OCI-LY7 (cell line): ENCODE results near the gene APPL1. TPM values are rescaled to one million over a fixed set of nuclear protein-coding genes. Genes with fewer than 3 reads are reported as not detected.

Source experiments
- BruUV-seq: library from RNA; stranded (reverse); fragments of 400-500 nt; replicated peaks from 2 replicates; lab custom pipeline; 2021; lab: Mats Ljungman, UMichigan
- CTCF ChIA-PET: fragments of 300-600 bp; sonication (Branson Sonifier 250); formaldehyde crosslinking; loops from one replicate; lab custom pipeline; 2022; ENCODE audit warnings: antibody characterized with exemption; ENCODE audit not compliant: unreplicated experiment; lab: Charles Lee
- POLR2A ChIA-PET: fragments of 300-600 bp; sonication (Branson Sonifier 250); formaldehyde crosslinking; loops from one replicate; lab custom pipeline; 2022; ENCODE audit warnings: antibody characterized with exemption; lab: Charles Lee
- DNase-seq: peaks from one replicate; pipeline ENCODE4 v3.0.0-alpha.2; 2015; ENCODE audit warnings: low spot score
- H2AFZ ChIP-seq: fragments of 200-600 bp; sonication (generic), shearing (Covaris generic); 2 replicates; pipeline ENCODE4 v1.6.1; 2014; ENCODE audit warnings: mild to moderate bottlenecking, antibody characterized with exemption, low read length, moderate library complexity
- H3K27ac ChIP-seq: fragments of 200-600 bp; sonication (generic); 2 replicates; pipeline ENCODE4 v1.5.1; 2014; ENCODE audit warnings: mixed run types, low read depth, mild to moderate bottlenecking, moderate library complexity, low read length, inconsistent platforms; ENCODE audit not compliant: poor library complexity, severe bottlenecking
- H3K36me3 ChIP-seq: fragments of 200-600 bp; sonication (generic); 2 replicates; pipeline ENCODE4 v1.6.1; 2014; ENCODE audit warnings: mild to moderate bottlenecking, antibody characterized with exemption, low read length, moderate library complexity, mixed read lengths; ENCODE audit not compliant: insufficient read depth
- H3K4me1 ChIP-seq: fragments of 200-600 bp; sonication (generic); 2 replicates; pipeline ENCODE4 v1.5.1; 2014; ENCODE audit warnings: mild to moderate bottlenecking, low read length; ENCODE audit not compliant: insufficient read depth, poor library complexity, severe bottlenecking
- H3K4me2 ChIP-seq: fragments of 200-600 bp; sonication (generic); 2 replicates; pipeline ENCODE4 v1.6.1; 2014; ENCODE audit warnings: mild to moderate bottlenecking, low read length
- H3K4me3 ChIP-seq: fragments of 200-600 bp; sonication (generic); 2 replicates; pipeline ENCODE4 v1.5.1; 2014; ENCODE audit warnings: mild to moderate bottlenecking, low read depth, low read length; ENCODE audit not compliant: poor library complexity, severe bottlenecking
- H3K79me2 ChIP-seq: fragments of 200-600 bp; sonication (generic); 2 replicates; pipeline ENCODE4 v1.6.1; 2016; ENCODE audit warnings: low read depth, mild to moderate bottlenecking, low read length, moderate library complexity, mixed read lengths; ENCODE audit not compliant: insufficient read depth
- H3K9me2 ChIP-seq: fragments of 200-600 bp; sonication (generic); 2 replicates; pipeline ENCODE4 v1.6.1; 2016; ENCODE audit warnings: mild to moderate bottlenecking, low read length, mixed read lengths; ENCODE audit not compliant: insufficient read depth
- H3K9me3 ChIP-seq: fragments of 200-600 bp; sonication (generic); 2 replicates; pipeline ENCODE4 v1.6.1; 2014; ENCODE audit warnings: mild to moderate bottlenecking, mixed run types, low read length, mixed read lengths
- H4K20me1 ChIP-seq: fragments of 200-600 bp; sonication (generic); 2 replicates; pipeline ENCODE4 v1.6.1; 2014; ENCODE audit warnings: mild to moderate bottlenecking, antibody characterized with exemption, low read length, moderate library complexity, mixed read lengths; ENCODE audit not compliant: insufficient read depth
- CTCF ChIP-seq: fragments of 200-600 bp; sonication (generic); conservative IDR thresholded peaks from 2 replicates; pipeline ENCODE4 v1.5.1; 2014; ENCODE audit warnings: mild to moderate bottlenecking, antibody characterized with exemption, low read length, moderate library complexity, mixed read lengths
- EZH2phosphoT487 ChIP-seq: fragments of 200-600 bp; sonication (generic); IDR thresholded peaks from 2 replicates; pipeline ENCODE4 v1.6.1; 2018; ENCODE audit warnings: low read depth, borderline replicate concordance, mild to moderate bottlenecking, mixed run types, antibody characterized with exemption, low read length, moderate library complexity, mixed read lengths
- intact Hi-C: fragments of 100-400 bp; cut with micrococcal nuclease; formaldehyde crosslinking; loops from one replicate; pipeline ENCODE4 v1.10.0; 2022; ENCODE audit not compliant: unreplicated experiment
- total RNA-seq, 2 experiments: library from RNA; depleted of rRNA in 1 of 2; stranded (reverse); fragments of >200 nt in 1 of 2; shearing (Covaris generic) in 1 of 2; gene quantifications; 2 replicates each; pipeline ENCODE4 v1.2.3, GENCODE V29; 2014 to 2022

Gene APPL1
- total RNA-seq, 2 experiments from 2014 or later = 45.9 to 54.5 TPM

GRCh38 chr3:57199895-57200297 is 27.6 kb upstream of the APPL1 start, which contains the start of gene HESX1:
Gene HESX1 (minus strand): TSS chr3:57199978. CDS start chr3:57199918, 60 bp downstream.
- Histone ChIP-seq H3K79me2 (no peaks in the 10 kb centered on the region), H3K4me3 (no peak within 1 kb of the TSS), H2AFZ (no peak within 1 kb of the TSS), H3K4me2 (no peak within 1 kb of the TSS), H3K9me2 (no peaks in the 10 kb centered on the region), H3K27ac (no peak within 1 kb of the TSS), H3K36me3 (no peaks in the 10 kb centered on the region), H3K4me1 (peaks cover 6% of the 10 kb centered on the region), H4K20me1 (no peaks in the 10 kb centered on the region), H3K9me3 (no peaks in the 10 kb centered on the region)
- no peak for TF ChIP-seq EZH2phosphoT487
- no peak for TF ChIP-seq CTCF
- no peak for DNase-seq
- CTCF ChIA-PET = no interaction called here
- intact Hi-C loops = no loop called here
- POLR2A ChIA-PET = interaction anchor here (0.7 kb wide), 1 partner anchor 9 kb away, joined by 6 read pairs; no protein-coding TSS in a partner anchor
- BruUV-seq = no TSS peak

GRCh38 chr3:57206423-57206822 is 21.1 kb upstream of the APPL1 start:
- no peak overlapping the region for H2AFZ ChIP-seq
- H3K4me2 ChIP-seq = no peak overlapping the region
- H3K79me2 ChIP-seq = no peaks in the 10 kb centered on the region
- TF ChIP-seq CTCF = no peak
- TF ChIP-seq EZH2phosphoT487 = no peak
- CTCF ChIA-PET = no interaction called here
- intact Hi-C loops = no loop called here
- H3K9me2 ChIP-seq = no peaks in the 10 kb centered on the region
- no peaks in the 10 kb centered on the region for H3K9me3 ChIP-seq
- H3K4me3 ChIP-seq = no peak overlapping the region
- no peak for DNase-seq
- no peak overlapping the region for H3K27ac ChIP-seq
- H3K36me3 ChIP-seq = no peaks in the 10 kb centered on the region
- no TSS peak for BruUV-seq
- H4K20me1 ChIP-seq = no peaks in the 10 kb centered on the region
- POLR2A ChIA-PET = interaction anchor here (1.1 kb wide), 1 partner anchor 11 kb away, joined by 6 read pairs; no protein-coding TSS in a partner anchor
- no peaks in the 10 kb centered on the region for H3K4me1 ChIP-seq

- CTCF ChIA-PET = no interaction called here
- BruUV-seq = no TSS peak
- peak; percentile 63 for TF ChIP-seq CTCF
- TF ChIP-seq EZH2phosphoT487 = no peak
- no peaks in the 10 kb centered on the region for H3K9me2 ChIP-seq
- no peaks in the 10 kb centered on the region for H3K79me2 ChIP-seq
- no peak overlapping the region for H3K4me3 ChIP-seq
- POLR2A ChIA-PET = interaction anchor here (0.8 to 1.2 kb wide), 5 partner anchors 8 to 48 kb away, joined by 3 to 6 read pairs (median 3); no protein-coding TSS in a partner anchor
- H3K27ac ChIP-seq = no peak overlapping the region
- intact Hi-C loops = loop anchor here (10.0 kb wide), 1 partner anchor 207 kb away; no protein-coding TSS in a partner anchor
- H4K20me1 ChIP-seq = no peaks in the 10 kb centered on the region
- H3K4me1 ChIP-seq = peaks cover 18% of the 10 kb centered on the region
- DNase-seq = no peak
- no peak overlapping the region for H3K4me2 ChIP-seq
- H2AFZ ChIP-seq = no peak overlapping the region
- no peaks in the 10 kb centered on the region for H3K36me3 ChIP-seq
- no peaks in the 10 kb centered on the region for H3K9me3 ChIP-seq
Measured at GRCh38 chr3:57221883-57222282, 5.6 kb upstream of the APPL1 start.
